H54 (cell line): ENCODE results near the gene SHISA6.

ENCODE experiments used
- DNase-seq: peaks from one replicate; pipeline ENCODE4 v3.0.0; 2011; ENCODE audit warnings: low spot score, mixed read lengths; ENCODE audit not compliant: insufficient read length
- FAIRE-seq: peaks from 3 replicates; lab custom pipeline; 2011; peaks lifted over from hg19 to GRCh38; lab: Jason Lieb, UNC
- POLR2A ChIP-seq: IDR thresholded peaks from 2 replicates; pipeline ENCODE4 v1.6.1; 2011; ENCODE audit warnings: low read depth, mild to moderate bottlenecking, low read length

Gene SHISA6

GRCh38 chr17:11548398-11548797, 307.4 kb downstream of the SHISA6 start:
- TF ChIP-seq POLR2A: no peak
- no peak for DNase-seq
- FAIRE-seq: no peak

GRCh38 chr17:11550431-11550830, 309.4 kb downstream of the SHISA6 start:
- no peak for TF ChIP-seq POLR2A
- no peak for DNase-seq
- no peak for FAIRE-seq

- no peak for TF ChIP-seq POLR2A
- DNase-seq: no peak
- FAIRE-seq: no peak
Observed at GRCh38 chr17:11551442-11551841, 310.4 kb downstream of the SHISA6 start.

- no peak for FAIRE-seq
- no peak for TF ChIP-seq POLR2A
- no peak for DNase-seq
Observed at GRCh38 chr17:11553135-11553534, 312.1 kb downstream of the SHISA6 start.

- FAIRE-seq (no peak), DNase-seq (no peak)
- TF ChIP-seq POLR2A: no peak
Observed at GRCh38 chr17:11554042-11554441, 313.0 kb downstream of the SHISA6 start.

GRCh38 chr17:11554542-11554941, 313.5 kb downstream of the SHISA6 start:
- DNase-seq (no peak), FAIRE-seq (no peak)
- no peak for TF ChIP-seq POLR2A

- TF ChIP-seq POLR2A: no peak
- DNase-seq (no peak), FAIRE-seq (no peak)
Observed at GRCh38 chr17:11555530-11555929, 314.5 kb downstream of the SHISA6 start.

- DNase-seq (no peak), FAIRE-seq (no peak)
- no peak for TF ChIP-seq POLR2A
Observed at GRCh38 chr17:11557727-11558452, 316.9 kb downstream of the SHISA6 start.

- TF ChIP-seq POLR2A: no peak
- no peak for DNase-seq
- FAIRE-seq: no peak
Observed at GRCh38 chr17:11558681-11559234, 317.7 kb downstream of the SHISA6 start.

- FAIRE-seq (no peak), DNase-seq (no peak)
- no peak for TF ChIP-seq POLR2A
Observed at GRCh38 chr17:11559601-11560000, 318.6 kb downstream of the SHISA6 start.

GRCh38 chr17:11561281-11561680, 320.3 kb downstream of the SHISA6 start:
- FAIRE-seq (no peak), DNase-seq (no peak)
- no peak for TF ChIP-seq POLR2A

- FAIRE-seq (no peak), DNase-seq (no peak)
- no peak for TF ChIP-seq POLR2A
Observed at GRCh38 chr17:11561702-11562101, 320.7 kb downstream of the SHISA6 start.

GRCh38 chr17:11564589-11565380, 323.8 kb downstream of the SHISA6 start:
- TF ChIP-seq POLR2A: no peak
- no peak for DNase-seq
- no peak for FAIRE-seq

GRCh38 chr17:11565591-11565990, 324.6 kb downstream of the SHISA6 start:
- no peak for FAIRE-seq
- DNase-seq: no peak

More at GRCh38 chr17:11565591-11565990, 324.6 kb downstream of the SHISA6 start:
- no peak for TF ChIP-seq POLR2A
